Motor neuron (in vitro differentiated cells): ENCODE measurements around the gene OXCT1. TPM values are rescaled to one million over a fixed set of nuclear protein-coding genes. Genes with fewer than 3 reads are reported as not detected.
A peak's percentile ranks its signal among the peaks of the same experiment; 100 is the strongest.

Experiments
- ATAC-seq, 8 experiments: fragments of 200-7000 bp; cut with Tn5 transposase; replicated peaks in 6 of 8; 2 replicates each; pipeline ENCODE4 v1.8.0; 2021; ENCODE audit warnings: mild to moderate bottlenecking in 8 of 8, moderate library complexity in 8 of 8
- H3K27ac ChIP-seq, 2 donors: fragments of 250-450 bp; sonication (Bioruptor Pico); 2 replicates each; pipeline ENCODE4 v1.9.0; 2021; ENCODE audit warnings: antibody characterized with exemption in 2 of 2, mild to moderate bottlenecking in 2 of 2, moderate library complexity in 1 of 2
- H3K4me1 ChIP-seq, 2 donors: fragments of 250-450 bp; sonication (Bioruptor Pico); replicated peaks in 1 of 2; 2 replicates each; pipeline ENCODE4 v1.6.1; 2021; ENCODE audit warnings: antibody characterized with exemption in 2 of 2, mild to moderate bottlenecking in 2 of 2, moderate library complexity in 1 of 2
- H3K4me3 ChIP-seq, 5 donors: fragments of 250-450 bp; sonication (Bioruptor Pico); 2 replicates each; pipeline ENCODE4 v1.9.0; 2021; ENCODE audit warnings: antibody characterized with exemption in 5 of 5, mild to moderate bottlenecking in 5 of 5, moderate library complexity in 4 of 5
- WGBS, 10 experiments: fragments of 450-650 bp; shearing (Covaris generic); methylation state at CpG; one replicate each; pipeline ENCODE4 v1.0.0; 2022; 5-methylcytosine and 5-hydroxymethylcytosine counted together
- in situ Hi-C, 9 experiments: fragments of 400-800 bp; cut with MboI; loops; one replicate each; pipeline ENCODE4 v1.15.0; 2021; ENCODE audit warnings: low sequenced_read_pairs in 9 of 9, low pct_unique_long_range_greater_than_20kb in 2 of 9; ENCODE audit not compliant: unreplicated experiment in 9 of 9
- total RNA-seq, 8 experiments: library from RNA; unstranded; fragments of 300-600 nt; gene quantifications; 2 replicates each; pipeline versions ENCODE4 v1.2.3 to v1.2.4, GENCODE V29; 2022

The OXCT1 gene
- 10 to 100 TPM in 7 of 8 experiments, 1 to 10 TPM in 1; 6.6 to 55.5 (median 36.9) TPM for total RNA-seq

GRCh38 chr5:41869724-41870626, at the start of gene OXCT1:
TSS of gene OXCT1 (minus strand) at chr5:41870425. CDS start at chr5:41870358, 67 bp downstream.
- peaks cover 4 to 10% of the 10 kb centered on the region in 2 donors for H3K4me1 ChIP-seq
- H3K27ac ChIP-seq: peak within 1 kb of the TSS; percentile 59 to 86
- in situ Hi-C loops: loop anchor here in 4 of 9 experiments (25.0 kb wide), 2 partner anchors 192 to 892 kb away; partner anchors contain the start of gene CCDC152 (in 3 of the 4)
- H3K4me3 ChIP-seq: peak within 1 kb of the TSS; percentile 58 to 87 (median 71)
- 0 to 13% (median 0%) methylated on average over 1 to 22 of the region's 82 CpGs; no CpG with 5 or more reads in 2 of the 10 experiments for WGBS, 10 experiments
- ATAC-seq: peak; percentile 82 to 90 (median 88)

GRCh38 chr5:41918105-41918504, 47.9 kb upstream of the OXCT1 start:
- no peaks in the 10 kb centered on the region for H3K4me1 ChIP-seq
- ATAC-seq: no peak
- H3K4me3 ChIP-seq: no peak overlapping the region
- in situ Hi-C loops: no loop called here
- no peak overlapping the region for H3K27ac ChIP-seq
- WGBS, 10 experiments: 79 to 100% (median 100%) methylated on average over 2 of the region's 2 CpGs; no CpG with 5 or more reads in 2 of the 10 experiments

GRCh38 chr5:41908374-41909079, 38.3 kb upstream of the OXCT1 start:
- no peak for ATAC-seq
- 74 to 100% (median 87%) methylated on average over 2 to 4 of the region's 4 CpGs; no CpG with 5 or more reads in 1 of the 10 experiments for WGBS, 10 experiments
- Histone ChIP-seq H3K27ac (no peak overlapping the region), H3K4me1 (peaks cover 8 to 9% of the 10 kb centered on the region in 2 donors), H3K4me3 (no peak overlapping the region)
- in situ Hi-C loops: no loop called here

- in situ Hi-C loops: no loop called here
- Histone ChIP-seq H3K27ac (no peak overlapping the region), H3K4me1 (peaks cover 8 to 11% of the 10 kb centered on the region in 2 donors), H3K4me3 (no peak overlapping the region)
- WGBS, 10 experiments: 52 to 100% (median 96%) methylated on average over 1 to 2 of the region's 2 CpGs
- no peak for ATAC-seq
Measured at GRCh38 chr5:41906151-41906550, 35.9 kb upstream of the OXCT1 start.

- 0 to 7% (median 0%) methylated on average over 1 to 31 of the region's 55 CpGs; no CpG with 5 or more reads in 1 of the 10 experiments for WGBS, 10 experiments
- in situ Hi-C loops: no loop called here
Measured at GRCh38 chr5:41903892-41904799, 33.9 kb upstream of the OXCT1 start, which contains the start of gene RIMOC1. TSS of gene RIMOC1 (plus strand) at chr5:41904344. CDS start at chr5:41904368, 24 bp downstream.

GRCh38 chr5:41903382-41903891, 33.2 kb upstream of the OXCT1 start:
- Histone ChIP-seq H3K4me3 (peak overlapping the region; percentile 35 to 78 (median 49)), H3K27ac (peak overlapping the region in 1 of 2 donors; percentile 58), H3K4me1 (peaks cover 8 to 11% of the 10 kb centered on the region in 2 donors)
- ATAC-seq: no peak
- in situ Hi-C loops: no loop called here
- WGBS, 10 experiments: 8 to 73% (median 42%) methylated on average over 5 to 8 of the region's 8 CpGs

More at GRCh38 chr5:41903892-41904799, 33.9 kb upstream of the OXCT1 start, which contains the start of gene RIMOC1:
- H3K4me1 ChIP-seq: peaks cover 8 to 11% of the 10 kb centered on the region in 2 donors
- peak within 1 kb of the TSS; percentile 15 to 77 for H3K27ac ChIP-seq
- peak within 1 kb of the TSS; percentile 46 to 81 (median 77) for H3K4me3 ChIP-seq
- peak; percentile 95 to 98 (median 98) for ATAC-seq

- in situ Hi-C loops: no loop called here
- no peaks in the 10 kb centered on the region for H3K4me1 ChIP-seq
- no peak overlapping the region for H3K27ac ChIP-seq
- 20 to 67% (median 51%) methylated on average over 1 to 2 of the region's 2 CpGs; no CpG with 5 or more reads in 3 of the 10 experiments for WGBS, 10 experiments
- no peak overlapping the region for H3K4me3 ChIP-seq
- ATAC-seq: no peak
Measured at GRCh38 chr5:41896230-41896629, 26.0 kb upstream of the OXCT1 start.

GRCh38 chr5:41893074-41893851, 23.0 kb upstream of the OXCT1 start:
- ATAC-seq: no peak
- WGBS, 10 experiments: 0 to 100% (median 69%) methylated on average over 1 to 3 of the region's 3 CpGs
- Histone ChIP-seq H3K27ac (no peak overlapping the region), H3K4me1 (no peaks in the 10 kb centered on the region), H3K4me3 (no peak overlapping the region)
- in situ Hi-C loops: no loop called here

- H3K4me3 ChIP-seq: no peak overlapping the region
- in situ Hi-C loops: no loop called here
- ATAC-seq: no peak
- H3K4me1 ChIP-seq: no peaks in the 10 kb centered on the region
- no peak overlapping the region for H3K27ac ChIP-seq
Measured at GRCh38 chr5:41892031-41892430, 21.8 kb upstream of the OXCT1 start.

GRCh38 chr5:41891066-41891707, 21.0 kb upstream of the OXCT1 start:
- ATAC-seq: no peak
- 0 to 80% (median 31%) methylated on average over 1 to 2 of the region's 2 CpGs; no CpG with 5 or more reads in 1 of the 10 experiments for WGBS, 10 experiments

GRCh38 chr5:41885286-41885685, 15.1 kb upstream of the OXCT1 start:
- Histone ChIP-seq H3K4me1 (no peaks in the 10 kb centered on the region), H3K4me3 (no peak overlapping the region), H3K27ac (no peak overlapping the region)
- in situ Hi-C loops: no loop called here
- no peak for ATAC-seq

More at GRCh38 chr5:41891066-41891707, 21.0 kb upstream of the OXCT1 start:
- no peak overlapping the region for H3K27ac ChIP-seq
- no peak overlapping the region for H3K4me3 ChIP-seq
- no peaks in the 10 kb centered on the region for H3K4me1 ChIP-seq
- in situ Hi-C loops: no loop called here
